Ramos (cell line): ENCODE measurements around the gene SVIL.
"Not testable (repeated sequence)": the region's sequence is repeated elsewhere in the genome, so short reads cannot be mapped to it uniquely, and the experiment has no call there.

Experiments used
- in situ Hi-C: fragments of 300-500 bp; cut with MboI; formaldehyde crosslinking; loops from one replicate; pipeline ENCODE4 v1.14.3; 2022; ENCODE audit warnings: low sequenced_read_pairs; ENCODE audit not compliant: unreplicated experiment

The SVIL gene

DNA sequence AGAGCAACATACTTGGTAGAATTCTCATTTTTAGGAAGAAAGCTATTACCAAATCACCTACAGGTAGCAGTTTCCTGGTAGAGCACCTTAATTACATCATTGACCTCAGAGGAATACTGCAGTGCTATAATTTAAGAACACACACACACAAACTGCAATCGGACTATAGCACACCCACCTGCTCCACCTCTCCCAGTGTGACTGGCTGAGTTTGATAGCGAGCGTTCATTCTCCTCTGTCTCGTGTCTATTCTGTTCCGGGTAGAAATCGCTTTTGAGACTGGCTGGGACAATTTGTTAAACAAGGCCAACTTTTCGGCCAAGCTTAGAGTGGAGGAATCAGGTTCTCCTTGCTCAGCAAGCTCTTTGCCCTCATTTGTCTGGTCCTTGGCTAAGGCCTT, 110.5 kb downstream of the SVIL start:
- in situ Hi-C loops = no loop called here

GRCh38 chr10:29522918-29523317, 111.9 kb downstream of the SVIL start:
- in situ Hi-C loops = no loop called here

DNA sequence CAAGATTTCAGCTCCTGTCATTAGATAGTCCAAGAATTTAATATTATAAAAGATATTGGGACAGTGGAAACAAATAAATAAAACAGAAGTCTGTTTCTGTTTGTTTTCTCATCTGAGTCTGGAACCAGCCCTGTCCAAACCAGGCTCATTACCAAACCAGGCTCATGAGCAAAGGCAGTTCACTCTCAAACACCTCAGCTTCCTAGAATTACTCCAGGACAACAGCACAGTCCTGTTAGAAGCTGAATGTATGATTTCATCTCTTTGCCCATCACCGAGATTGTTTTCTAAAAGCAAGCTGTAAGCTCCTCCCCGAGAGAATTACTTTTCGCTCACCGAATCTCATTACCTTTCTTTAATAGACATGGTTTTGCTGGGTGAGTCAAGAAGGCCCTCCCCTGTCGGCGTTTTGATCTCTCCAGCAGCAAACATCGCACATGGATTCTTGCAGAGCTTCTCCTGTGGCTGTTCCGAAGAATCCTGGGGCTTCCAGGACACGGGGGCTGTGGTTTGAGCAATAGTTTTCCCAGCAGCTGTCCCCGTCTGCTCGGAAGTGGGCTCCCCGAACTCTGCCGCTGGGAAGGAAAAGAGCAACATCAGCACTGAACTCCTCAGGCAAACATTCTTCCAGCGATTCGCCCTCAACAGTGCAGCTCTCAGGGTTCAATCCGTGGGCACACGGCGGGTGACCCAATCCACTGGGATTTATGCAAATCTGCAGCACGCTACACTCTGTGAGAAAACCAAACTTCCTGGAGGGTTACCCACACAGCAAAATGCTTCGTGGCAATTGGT, 112.5 kb downstream of the SVIL start:
- in situ Hi-C loops = no loop called here

DNA sequence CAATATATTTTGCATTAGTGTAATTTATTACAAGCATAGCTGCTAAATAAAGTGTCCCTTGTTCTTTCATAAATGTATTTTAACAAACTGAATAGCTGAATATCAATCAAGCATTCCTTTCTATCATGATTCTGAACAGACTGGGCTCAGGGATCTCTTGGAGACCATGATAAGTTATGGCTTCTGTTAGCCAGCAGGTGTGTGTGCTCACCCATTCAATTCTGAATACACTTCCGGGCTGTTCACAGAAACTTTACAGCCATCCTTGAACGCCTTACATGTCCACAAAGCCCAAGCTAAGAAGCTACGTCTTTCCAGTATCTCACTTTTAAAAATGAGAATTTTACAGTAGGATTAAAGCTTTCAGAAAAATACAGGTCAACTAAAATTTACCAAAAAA, 115.1 kb downstream of the SVIL start:
- in situ Hi-C loops = no loop called here

DNA sequence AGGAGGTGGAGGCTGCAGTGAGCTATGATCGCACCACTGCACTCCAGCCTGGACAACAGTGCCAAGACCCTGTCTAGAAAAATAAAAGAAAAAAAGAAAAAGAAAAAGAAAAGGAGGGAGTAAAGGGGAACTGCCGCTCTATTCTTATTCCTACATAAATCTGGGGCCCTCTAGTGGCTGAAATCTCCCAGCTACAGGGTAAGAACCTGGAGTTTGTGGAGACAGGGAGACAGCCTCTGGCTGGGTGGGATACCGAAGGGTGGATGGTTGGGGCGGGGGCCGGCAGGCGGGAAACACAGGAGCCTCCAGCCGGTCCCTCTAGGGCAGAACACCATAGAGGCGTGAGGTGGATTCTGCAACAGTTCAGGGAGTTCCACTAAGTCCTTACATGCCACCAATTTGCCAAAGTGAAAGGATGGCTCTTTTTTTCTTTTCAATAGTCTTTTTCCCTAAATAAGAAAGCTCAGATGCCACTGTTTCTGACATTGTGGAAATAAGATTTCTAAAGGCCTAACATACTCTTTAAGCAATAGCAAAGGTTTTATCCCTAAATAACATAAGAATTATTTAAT, 117.3 kb downstream of the SVIL start:
- in situ Hi-C loops = no loop called here

GRCh38 chr10:29516309-29516932, 118.3 kb downstream of the SVIL start:
- in situ Hi-C loops = not testable (repeated sequence)

DNA sequence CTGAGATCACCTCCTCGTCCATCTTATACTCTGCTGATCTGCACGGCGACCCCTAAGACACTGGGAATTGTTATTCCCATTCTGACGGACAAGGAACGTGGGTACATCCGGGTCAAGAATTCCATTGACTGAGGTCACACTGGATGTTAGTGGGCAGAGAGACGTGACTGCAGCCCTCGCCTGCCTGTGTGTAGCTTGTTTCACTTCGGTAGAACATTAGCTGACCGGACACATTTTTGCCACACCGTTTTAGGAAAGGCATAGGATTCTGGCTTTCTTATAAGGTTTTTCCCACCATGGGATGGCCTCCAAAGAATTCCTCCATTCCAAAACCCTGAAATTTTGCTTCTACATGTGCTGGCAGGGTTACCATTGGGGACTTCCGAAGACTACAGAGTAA, 118.9 kb downstream of the SVIL start:
- in situ Hi-C loops = not testable (repeated sequence)

DNA sequence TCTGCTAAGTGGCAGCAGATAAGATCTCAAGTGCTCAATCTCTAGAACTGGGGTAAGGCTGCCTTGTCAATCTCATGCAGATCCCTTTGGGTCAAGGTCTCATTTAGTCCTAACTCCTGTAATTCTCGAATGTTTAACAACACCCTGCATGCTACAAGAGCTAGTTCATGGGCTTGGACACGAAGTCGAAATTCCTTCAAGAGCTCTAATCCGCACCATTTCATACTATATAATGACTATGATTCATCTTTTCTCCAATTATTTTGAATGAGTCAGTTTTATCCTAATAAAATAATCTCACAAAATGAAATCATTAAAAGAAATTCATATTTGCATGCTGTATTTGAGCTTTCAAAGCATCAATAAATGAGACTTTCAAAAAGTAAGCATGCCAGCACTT, 119.7 kb downstream of the SVIL start:
- in situ Hi-C loops = not testable (repeated sequence)

DNA sequence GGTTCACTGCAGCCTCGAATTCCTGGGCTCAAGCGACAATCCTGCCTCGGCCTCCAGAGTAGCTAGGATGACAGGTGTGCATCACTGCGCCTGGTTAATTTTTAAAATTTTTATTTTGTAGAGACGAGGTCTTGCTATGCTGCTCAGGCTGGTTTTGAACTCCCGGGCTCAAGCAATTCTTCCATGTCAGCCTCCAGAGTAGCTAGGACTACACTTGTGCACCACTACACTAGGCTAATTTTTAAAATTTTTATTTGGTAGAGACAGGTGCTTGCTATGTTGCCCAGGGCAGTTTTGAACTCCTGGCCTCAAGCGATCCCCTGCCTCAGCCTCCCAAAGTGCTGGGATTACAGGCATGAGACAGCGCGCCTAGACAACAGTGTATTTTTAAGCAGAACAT, 120.5 kb downstream of the SVIL start:
- in situ Hi-C loops = no loop called here

- in situ Hi-C loops = no loop called here
Observed at GRCh38 chr10:29512425-29512974, 122.3 kb downstream of the SVIL start.

DNA sequence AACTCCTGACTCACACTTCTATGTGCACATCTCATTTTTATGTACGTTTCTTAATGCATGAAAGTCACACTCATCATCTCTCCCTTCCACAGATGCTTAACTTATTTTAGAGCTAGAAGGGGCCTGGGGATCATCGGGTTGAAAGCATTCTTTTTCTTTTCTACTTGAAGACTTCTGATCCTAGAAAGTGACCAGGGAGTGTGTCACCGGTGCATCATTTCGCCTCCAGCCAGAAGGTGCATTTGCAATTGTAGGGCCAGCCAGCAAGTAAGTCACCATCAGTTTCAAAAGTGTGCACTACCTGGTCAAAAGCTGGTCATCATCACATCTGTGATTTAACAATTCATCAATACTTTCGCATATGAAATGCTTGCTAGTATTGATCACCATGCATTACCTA, 123.0 kb downstream of the SVIL start:
- in situ Hi-C loops = not testable (repeated sequence)

DNA sequence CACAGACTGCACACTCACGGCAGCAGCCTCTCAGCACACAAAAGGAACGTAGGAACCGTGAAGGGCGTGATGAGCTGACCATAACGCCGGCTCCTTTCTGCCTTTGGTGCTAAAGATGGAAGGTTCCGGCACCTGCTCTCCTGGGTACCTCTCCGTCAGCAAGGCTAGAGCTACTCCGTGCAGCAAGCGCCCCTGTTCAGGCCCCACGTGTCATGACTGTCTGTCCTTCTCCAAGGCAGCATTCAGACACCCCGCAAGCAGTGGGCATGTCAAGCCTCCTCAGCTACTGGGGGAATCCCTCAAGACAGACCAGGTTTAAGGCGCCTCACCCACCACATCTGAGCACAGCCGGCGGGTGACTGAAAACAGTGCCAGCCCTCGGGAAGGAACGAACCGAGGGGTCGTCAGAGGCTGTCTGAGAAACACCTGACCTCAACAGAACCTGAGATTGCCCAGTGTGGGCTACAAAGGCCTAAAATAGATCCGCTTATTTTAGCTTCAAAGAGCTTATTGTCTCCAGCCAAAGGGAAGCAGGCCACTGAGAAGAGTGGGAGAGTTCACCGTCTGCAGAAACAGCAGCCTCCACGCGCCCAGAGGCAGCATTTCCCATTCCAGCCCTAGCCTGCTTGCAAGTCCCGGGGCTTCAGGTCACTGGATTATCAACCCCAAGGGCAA, 124.2 kb downstream of the SVIL start:
- in situ Hi-C loops = not testable (repeated sequence)

GRCh38 chr10:29508554-29509244, 126.1 kb downstream of the SVIL start:
- in situ Hi-C loops = no loop called here

DNA sequence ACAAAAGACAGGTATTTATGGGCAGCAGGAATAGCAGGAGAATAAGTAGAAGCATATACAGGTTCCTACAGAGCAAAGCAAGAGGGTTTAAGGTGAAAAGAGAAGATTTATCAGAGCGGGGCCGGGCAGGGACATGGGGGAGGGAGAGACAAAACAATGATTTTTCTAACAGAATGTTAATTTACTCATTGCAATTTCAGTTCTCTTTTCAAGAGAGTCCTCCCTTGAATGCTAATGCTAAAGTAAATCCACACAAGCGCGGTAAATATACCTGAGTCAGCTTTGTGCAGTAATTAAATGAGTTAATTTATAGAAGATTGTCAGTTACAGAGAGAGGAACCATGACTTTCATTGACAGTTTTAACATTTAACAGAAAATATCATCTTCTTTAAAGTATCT, 127.0 kb downstream of the SVIL start:
- in situ Hi-C loops = not testable (repeated sequence)

GRCh38 chr10:29506324-29506921, 128.3 kb downstream of the SVIL start:
- in situ Hi-C loops = not testable (repeated sequence)

GRCh38 chr10:29502351-29502750, 132.4 kb downstream of the SVIL start:
- in situ Hi-C loops = no loop called here

GRCh38 chr10:29501692-29502091, 133.1 kb downstream of the SVIL start:
- in situ Hi-C loops = no loop called here

- in situ Hi-C loops = no loop called here
Observed at GRCh38 chr10:29499993-29500537, 134.7 kb downstream of the SVIL start.

GRCh38 chr10:29496341-29497162, 138.2 kb downstream of the SVIL start:
- in situ Hi-C loops = no loop called here
